Kidney epithelial cell (primary cell): ENCODE measurements around the gene TBCA. TPM values are rescaled to one million over a fixed set of nuclear protein-coding genes. Genes with fewer than 3 reads are reported as not detected.

Source experiments
- DNase-seq: peaks from one replicate; pipeline ENCODE4 v3.0.0-alpha.2; 2010; ENCODE audit warnings: low read depth
- H3K27me3 ChIP-seq: 2 replicates; pipeline ENCODE4 v1.6.0; 2011; ENCODE audit warnings: low read length; ENCODE audit not compliant: control insufficient read depth, insufficient read depth
- H3K36me3 ChIP-seq: 2 replicates; pipeline ENCODE4 v1.5.1; 2011; ENCODE audit warnings: low read length; ENCODE audit not compliant: control insufficient read depth, insufficient read depth
- H3K4me3 ChIP-seq: 2 replicates; pipeline ENCODE4 v1.5.1; 2011; ENCODE audit warnings: low read depth, mild to moderate bottlenecking, control low read depth, low read length
- total RNA-seq: library from RNA; depleted of rRNA; stranded (reverse); fragments of >200 nt; gene quantifications from 2 replicates; pipeline ENCODE4 v1.2.3, GENCODE V29; 2015
- TF ChIP-seq, protein P1 (sequence below): IDR thresholded peaks from 2 replicates; pipeline ENCODE4 v1.5.1; 2011; ENCODE audit warnings: mild to moderate bottlenecking, moderate library complexity, low read length, control low read depth, inconsistent platforms; ENCODE audit not compliant: insufficient read depth, poor library complexity, severe bottlenecking

The TBCA gene
- total RNA-seq, 1 donor from 2014 or later, result 233 TPM

DNA sequence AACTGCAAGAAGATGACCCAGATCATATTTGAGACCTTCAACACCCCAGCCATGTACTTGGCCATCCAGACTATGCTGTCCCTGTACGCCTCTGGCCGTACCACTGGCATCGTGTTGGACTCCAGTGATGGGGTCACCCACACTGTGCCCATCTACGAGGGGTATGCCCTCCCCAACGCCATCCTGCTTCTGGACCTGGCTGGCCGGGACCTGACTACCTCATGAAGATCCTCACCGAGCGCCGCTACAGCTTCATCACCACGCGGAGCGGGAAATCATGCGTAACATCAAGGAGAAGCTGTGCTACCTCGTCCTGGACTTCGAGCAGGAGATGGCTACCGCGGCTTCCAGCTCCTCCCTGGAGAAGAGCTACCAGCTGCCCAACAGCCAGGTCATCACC lies 9.1 kb upstream of the TBCA start:
- TF ChIP-seq, protein P1, sequence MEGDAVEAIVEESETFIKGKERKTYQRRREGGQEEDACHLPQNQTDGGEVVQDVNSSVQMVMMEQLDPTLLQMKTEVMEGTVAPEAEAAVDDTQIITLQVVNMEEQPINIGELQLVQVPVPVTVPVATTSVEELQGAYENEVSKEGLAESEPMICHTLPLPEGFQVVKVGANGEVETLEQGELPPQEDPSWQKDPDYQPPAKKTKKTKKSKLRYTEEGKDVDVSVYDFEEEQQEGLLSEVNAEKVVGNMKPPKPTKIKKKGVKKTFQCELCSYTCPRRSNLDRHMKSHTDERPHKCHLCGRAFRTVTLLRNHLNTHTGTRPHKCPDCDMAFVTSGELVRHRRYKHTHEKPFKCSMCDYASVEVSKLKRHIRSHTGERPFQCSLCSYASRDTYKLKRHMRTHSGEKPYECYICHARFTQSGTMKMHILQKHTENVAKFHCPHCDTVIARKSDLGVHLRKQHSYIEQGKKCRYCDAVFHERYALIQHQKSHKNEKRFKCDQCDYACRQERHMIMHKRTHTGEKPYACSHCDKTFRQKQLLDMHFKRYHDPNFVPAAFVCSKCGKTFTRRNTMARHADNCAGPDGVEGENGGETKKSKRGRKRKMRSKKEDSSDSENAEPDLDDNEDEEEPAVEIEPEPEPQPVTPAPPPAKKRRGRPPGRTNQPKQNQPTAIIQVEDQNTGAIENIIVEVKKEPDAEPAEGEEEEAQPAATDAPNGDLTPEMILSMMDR, result no peak
- Histone ChIP-seq H3K36me3 (no peaks in the 10 kb centered on the region), H3K27me3 (no peaks in the 10 kb centered on the region), H3K4me3 (no peak overlapping the region)
- DNase-seq, result no peak

DNA sequence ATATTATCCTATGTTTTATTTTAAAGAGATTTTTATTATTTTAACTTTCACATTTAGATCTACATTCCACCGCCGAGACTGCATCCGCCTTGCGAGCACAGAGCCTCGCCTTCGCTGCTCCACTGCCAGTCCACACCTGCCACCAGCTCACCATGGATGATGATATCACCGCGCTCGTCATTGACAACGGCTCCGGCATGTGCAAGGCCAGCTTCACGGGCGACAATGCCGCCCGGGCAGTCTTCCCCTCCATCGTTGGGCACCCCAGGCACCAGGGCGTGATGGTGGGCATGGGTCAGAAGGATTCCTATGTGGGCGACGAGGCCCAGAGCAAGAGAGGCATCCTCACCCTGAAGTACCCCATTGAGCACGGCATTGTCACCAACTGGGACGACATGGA lies 8.6 kb upstream of the TBCA start:
- Histone ChIP-seq H3K4me3 (no peak overlapping the region), H3K27me3 (no peaks in the 10 kb centered on the region), H3K36me3 (no peaks in the 10 kb centered on the region)
- TF ChIP-seq, protein P1, result no peak
- DNase-seq, result no peak

DNA sequence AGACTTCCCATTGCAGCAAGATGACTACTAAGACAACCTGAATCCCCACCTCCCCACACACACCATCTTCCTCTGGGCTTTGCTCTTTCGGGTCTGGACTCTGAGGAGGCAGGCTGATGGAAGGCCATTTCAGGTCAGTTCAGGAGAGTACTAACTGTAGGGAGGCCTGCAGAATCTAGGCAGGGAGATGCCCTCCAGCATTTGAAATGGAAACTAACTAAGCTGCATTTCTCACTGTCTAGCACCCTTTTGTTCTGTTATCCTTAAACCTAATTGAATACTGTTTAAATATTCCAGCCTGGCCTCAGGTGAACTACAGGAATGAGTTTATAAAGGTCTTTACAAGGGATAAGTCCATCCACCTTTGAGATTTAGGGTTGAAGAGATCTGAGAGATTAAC lies 4.9 kb upstream of the TBCA start:
- no peaks in the 10 kb centered on the region for H3K27me3 ChIP-seq
- H3K4me3 ChIP-seq, result no peak overlapping the region
- DNase-seq, result no peak
- no peaks in the 10 kb centered on the region for H3K36me3 ChIP-seq
- TF ChIP-seq, protein P1, result no peak

DNA sequence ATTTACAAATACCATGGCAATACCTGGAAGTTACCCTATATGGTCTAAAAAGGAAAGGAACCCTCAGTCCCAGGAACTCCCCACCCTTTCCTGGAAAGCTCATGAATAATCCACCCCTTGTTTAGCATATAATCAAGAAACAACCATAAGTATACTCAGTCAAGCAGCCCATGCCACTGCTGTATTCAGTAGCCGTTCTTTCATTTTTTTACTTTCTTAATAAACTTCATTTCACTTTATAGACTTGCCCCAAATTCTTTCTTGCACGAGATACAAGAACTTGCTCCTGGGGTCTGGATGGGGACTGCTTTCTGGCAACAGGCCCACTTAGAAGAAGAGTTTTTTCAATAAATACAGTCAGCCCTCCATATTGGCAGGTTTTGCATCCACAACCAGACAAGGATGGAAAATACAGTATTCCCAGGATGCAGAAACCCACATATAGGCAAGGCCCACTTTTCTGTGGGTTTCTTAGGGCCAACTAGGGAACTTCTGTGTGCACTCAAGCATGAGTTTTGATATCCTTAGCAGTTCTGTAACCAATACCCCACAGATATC lies 2.8 kb upstream of the TBCA start:
- Histone ChIP-seq H3K4me3 (no peak overlapping the region), H3K27me3 (no peaks in the 10 kb centered on the region), H3K36me3 (no peaks in the 10 kb centered on the region)
- TF ChIP-seq, protein P1, result no peak
- DNase-seq, result no peak

GRCh38 chr5:77778398-77778797 lies 2.3 kb upstream of the TBCA start:
- H3K4me3 ChIP-seq, result no peak overlapping the region
- H3K27me3 ChIP-seq, result no peaks in the 10 kb centered on the region
- DNase-seq, result no peak
- TF ChIP-seq, protein P1, result no peak
- no peaks in the 10 kb centered on the region for H3K36me3 ChIP-seq

- TF ChIP-seq, protein P1, result no peak
- no peaks in the 10 kb centered on the region for H3K27me3 ChIP-seq
- no peak for DNase-seq
- no peak overlapping the region for H3K4me3 ChIP-seq
- no peaks in the 10 kb centered on the region for H3K36me3 ChIP-seq
Observed at GRCh38 chr5:77777911-77778310, 1.8 kb upstream of the TBCA start.
